Middle frontal gyrus (tissue), 1 donor: Measurements from ENCODE around the gene TRIM24.
"Not testable (repeated sequence)": the region's sequence is repeated elsewhere in the genome, so short reads cannot be mapped to it uniquely, and the experiment has no call there.

ENCODE experiments used
- DNase-seq: peaks from one replicate; pipeline ENCODE4 v3.0.0-alpha.2; 2015; ENCODE audit warnings: low spot score; ENCODE audit errors: extremely low spot score

The TRIM24 gene

DNA sequence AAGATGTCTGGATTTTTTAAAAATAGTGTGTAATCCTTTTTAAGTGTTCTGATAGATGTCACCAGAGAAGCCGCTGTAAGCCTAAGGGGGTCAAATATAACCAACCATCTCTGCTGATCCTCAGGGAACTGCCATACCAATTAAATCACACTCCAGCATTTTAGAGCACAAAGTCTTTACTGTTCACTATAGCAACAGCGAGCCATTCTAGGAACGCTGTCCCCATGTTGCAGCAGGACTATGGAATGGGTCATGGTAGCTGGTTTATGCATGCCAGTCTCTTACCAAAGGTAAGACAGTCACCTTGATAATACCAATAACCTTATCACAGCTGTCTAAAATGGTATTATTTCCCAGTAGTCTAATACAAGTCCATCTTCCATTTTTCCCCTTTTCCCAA, 33.5 kb downstream of the TRIM24 start:
- DNase-seq: no peak

DNA sequence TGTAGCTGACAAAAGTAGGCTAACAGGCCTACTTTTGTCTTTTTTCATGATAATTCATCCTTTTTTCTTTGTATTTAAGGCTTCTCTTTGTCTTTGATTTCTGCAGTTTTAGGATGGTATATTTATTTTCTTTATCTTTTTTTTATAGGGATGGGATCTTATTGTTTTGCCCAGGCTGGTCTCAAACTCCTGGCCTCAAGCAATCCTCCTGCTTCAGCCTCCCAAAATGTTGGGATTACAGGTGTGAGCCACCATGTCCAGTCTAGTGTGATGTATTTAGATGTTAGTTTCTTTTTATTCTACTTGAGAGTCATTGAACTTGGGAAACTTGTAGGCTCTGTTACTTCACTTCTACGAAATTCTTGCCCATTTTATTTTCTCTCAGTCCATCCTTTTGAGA, 35.4 kb downstream of the TRIM24 start:
- DNase-seq: no peak

DNA sequence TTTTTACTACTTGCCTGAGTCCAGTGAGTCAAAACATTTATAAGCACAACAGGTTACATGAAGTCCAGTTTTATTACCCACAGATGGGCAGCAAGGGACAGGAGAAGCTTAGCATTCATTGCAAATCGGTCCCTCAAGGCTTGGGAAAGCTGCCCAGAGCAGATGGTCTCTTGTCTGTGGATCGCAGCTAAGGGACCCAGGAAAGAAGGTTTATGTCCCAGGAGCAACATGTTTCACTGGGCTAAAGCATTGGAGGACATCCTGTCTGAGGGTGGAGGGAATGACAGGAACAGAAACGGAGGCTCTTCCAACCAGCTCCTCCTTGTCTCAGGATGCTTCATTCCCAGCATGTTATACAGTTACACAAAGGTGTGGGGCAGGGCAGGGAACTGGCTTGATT, 39.3 kb downstream of the TRIM24 start:
- no peak for DNase-seq

DNA sequence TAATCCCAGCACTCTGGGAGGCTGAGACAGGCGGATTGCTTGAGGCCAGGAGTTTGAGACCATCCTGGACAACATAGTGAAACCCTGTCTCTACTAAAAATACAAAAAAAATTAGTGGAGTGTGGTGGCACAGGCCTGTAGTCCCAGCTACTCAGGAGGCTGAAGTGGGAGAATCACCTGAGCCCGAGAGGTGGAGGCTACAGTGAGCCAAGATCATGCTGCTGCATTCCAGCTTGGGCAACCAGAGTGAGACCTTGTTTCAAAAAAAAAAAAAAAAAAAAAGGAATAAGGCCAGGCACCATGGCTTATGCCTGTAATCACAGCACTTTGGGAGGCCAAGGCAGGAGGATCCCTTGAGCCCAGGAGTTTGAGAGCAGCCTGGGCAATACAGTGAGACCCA, 40.2 kb downstream of the TRIM24 start:
- DNase-seq: not testable (repeated sequence)

DNA sequence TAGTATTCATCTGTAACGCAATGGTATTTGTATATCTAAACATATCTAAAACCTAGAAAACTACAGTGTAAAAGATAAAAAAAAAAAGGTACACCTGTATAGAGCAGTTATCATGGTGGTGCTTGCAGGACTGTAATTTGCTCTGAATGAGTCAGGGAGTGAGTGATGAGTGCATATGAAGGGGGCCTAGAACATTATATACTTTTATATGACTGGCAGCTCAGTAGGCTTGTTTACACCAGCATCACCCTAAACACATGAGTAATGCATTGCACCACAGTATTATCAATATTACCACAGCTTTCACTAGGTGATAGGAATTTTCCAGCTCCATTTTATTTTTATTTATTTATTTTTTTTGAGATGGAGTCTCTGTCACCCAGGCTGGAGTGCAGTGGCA, 40.8 kb downstream of the TRIM24 start:
- no peak for DNase-seq

DNA sequence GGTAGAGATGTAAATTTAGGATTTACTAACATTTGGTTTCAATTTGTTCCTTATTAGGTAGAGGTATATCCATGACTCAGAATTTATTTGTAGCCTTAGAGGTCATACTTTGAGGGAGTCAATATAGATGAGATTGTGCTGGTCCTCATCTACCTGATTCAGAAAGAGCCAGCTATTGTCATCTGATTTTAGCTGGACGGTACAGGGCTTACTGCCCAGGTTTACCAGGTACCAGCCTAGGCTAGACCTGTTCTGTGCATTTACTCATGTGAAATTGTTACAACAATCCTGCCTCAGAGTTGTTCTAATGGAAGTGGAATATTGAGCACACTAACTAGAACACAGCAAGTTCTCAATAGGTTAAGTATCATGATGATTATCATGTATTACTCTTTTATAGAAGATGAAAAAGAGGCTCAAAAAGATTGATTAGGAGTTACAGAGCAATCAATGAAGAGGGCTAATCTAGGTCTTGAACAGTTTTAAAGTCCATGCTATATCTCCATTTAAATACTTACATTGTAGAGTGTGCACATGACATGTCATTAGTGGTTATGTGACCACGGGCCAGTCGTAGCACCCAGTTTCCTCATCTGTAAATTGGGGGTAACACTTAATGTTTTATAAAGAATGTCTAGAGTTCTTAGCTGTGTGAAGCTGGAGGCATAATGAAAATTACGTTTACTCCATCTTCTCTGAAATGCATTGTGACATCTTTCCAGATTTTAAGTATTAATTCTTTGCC, 42.1 kb downstream of the TRIM24 start:
- DNase-seq: no peak

DNA sequence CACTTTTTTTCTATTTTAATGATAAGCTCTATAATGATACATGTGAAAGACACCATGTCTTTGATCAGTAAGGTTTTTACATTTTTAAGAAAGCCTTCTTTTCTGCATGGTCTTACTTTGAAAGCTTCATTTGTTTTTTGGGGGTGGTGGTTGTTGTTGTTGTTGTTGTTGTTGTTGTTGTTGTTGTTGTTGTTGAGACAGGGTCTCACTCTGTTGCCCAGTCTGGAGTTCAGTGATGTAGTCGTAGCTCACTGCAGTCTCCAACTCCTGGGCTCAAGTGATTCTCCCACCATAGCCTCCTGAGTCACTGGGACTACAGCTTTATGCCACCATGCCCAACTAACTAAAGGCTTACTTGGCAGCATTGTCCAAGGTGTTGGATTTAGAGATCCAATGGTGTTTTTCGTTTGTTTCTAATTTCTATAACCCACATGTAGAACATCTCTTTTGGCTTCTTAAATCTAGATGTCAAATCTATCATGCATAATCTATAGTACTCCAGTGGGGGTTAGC, 45.4 kb downstream of the TRIM24 start:
- no peak for DNase-seq

DNA sequence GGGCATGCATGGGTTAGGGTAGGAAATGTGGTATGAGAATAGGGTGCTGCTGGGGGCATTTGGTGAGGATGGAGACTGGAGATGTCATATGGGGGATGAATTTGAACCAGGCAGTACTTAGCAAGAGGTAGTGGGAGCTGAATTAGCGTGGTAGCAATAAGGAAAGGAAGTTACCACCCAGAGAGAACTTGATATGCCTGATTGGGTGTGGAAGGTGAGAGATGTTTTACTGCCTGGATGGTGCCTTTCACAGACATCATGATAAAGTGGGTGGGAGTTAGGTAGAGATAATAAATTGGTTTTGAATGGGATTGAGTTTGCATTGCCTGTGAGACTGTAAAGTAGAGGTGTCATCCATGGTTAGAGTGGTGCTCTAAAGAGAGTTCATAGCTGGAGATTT, 46.7 kb downstream of the TRIM24 start:
- DNase-seq: no peak

DNA sequence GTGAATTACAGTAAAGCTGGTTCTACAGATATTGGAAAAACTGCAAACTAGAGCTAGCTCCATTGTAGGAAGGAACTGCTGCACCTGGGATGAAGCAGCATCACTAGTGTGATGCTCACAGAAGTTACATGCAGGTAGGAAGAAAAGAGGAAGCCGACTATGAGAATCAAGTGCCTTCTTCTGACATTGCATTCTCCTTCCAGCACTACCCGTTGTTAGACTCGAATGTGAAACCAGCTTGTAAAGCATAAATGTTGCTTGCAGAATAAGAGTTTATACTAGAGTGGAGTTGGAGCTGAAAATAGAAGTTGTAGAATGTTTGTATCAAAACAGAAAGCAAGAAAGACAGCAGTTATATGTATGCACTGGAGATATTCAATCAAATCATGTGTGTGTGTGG, 49.9 kb downstream of the TRIM24 start:
- no peak for DNase-seq

DNA sequence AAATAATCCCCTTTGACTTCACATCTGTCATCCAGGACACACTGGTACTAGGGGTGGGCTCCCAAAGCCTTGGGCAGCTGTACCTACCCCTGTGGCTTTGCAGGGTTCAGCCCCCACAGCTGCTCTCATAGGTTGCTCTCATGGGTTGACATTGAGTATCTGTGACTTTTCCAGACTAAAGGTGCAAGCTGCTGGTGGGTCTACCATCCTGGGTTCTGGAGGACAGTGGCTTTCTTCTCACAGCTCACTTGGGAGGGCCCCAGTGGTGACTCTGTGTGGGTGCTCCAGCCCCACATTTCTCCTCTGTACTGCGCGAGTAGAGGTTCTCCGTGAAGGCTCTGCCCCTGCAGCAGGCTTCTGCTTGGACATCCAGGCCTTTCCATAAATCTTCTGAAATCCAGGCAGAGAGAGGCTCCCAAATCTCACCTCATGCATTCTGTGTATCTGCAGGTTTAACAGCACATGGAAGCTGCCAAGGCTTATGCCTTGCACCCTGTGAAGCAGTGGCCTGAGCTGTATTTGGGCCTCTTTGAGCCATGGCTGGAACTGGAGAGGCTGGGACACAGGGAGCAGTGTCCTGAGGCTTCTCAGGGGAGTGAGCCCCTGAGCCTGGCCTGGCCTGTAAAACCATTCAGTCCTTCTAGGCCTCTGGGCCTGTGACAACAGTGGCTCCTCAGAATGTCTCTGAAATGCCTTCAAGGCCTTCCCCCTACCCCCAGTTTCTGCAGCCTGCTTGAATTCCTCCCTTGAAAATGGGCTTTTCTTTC, 52.2 kb downstream of the TRIM24 start:
- no peak for DNase-seq

DNA sequence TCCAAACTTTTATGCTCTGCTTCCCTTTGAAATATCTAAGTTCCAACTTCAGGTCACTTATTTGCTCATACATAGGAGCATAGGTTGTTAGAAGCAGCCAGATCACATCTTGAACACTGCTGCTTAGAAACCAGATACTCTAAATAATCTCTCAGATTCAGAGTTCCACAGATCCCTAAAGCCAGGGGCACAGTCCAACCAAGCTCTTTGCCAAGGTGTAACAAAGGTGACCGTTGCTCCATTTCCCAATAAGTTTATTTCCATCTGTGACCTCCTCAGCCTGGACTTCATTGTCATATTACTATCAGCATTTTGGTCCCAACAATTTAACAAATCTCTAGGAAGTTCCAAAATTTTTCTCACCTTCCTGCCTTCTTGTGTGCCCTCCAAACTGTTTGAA, 52.8 kb downstream of the TRIM24 start:
- no peak for DNase-seq

DNA sequence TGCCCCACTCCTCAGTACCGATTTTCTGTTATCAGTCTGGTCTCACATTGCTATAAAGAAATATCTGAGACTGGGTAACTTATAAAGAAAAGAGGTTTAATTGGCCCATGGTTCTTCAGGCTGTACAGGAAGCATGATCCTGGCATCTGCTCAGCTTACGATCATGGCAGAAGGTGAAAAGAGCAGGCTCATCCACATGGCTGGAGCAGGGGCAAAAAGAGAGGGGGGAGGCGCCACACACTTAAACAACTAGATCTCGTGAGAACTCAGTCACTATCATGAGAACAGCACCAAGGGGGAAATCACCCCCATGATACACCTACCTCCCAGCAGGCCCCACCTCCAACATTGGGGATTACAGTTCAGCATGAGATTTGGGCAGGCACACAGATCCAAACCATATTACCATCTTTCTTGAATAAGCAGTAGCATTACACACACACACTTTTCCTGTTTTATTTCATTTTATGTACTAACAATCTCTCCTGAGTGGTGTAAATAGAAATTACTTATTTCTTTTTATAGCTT, 53.3 kb downstream of the TRIM24 start:
- no peak for DNase-seq

DNA sequence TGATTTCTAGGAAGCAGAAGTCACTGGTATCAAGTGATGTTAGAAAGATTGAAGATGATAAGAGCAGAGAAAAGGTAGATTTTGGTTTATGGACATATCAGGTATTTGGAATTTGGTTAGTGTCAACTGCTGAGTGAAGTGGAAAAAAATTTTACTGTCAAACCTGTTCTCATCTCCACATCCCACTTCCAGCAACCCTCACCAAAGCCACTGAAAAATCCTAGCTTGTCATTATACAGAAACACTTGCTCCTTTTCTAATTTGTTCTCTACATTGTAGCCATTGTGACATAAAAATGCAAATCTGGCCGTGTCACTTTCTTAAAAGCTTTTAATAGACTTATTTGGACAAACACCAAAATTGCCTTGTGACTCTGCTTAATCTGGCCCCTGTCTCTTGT, 54.0 kb downstream of the TRIM24 start:
- DNase-seq: no peak

DNA sequence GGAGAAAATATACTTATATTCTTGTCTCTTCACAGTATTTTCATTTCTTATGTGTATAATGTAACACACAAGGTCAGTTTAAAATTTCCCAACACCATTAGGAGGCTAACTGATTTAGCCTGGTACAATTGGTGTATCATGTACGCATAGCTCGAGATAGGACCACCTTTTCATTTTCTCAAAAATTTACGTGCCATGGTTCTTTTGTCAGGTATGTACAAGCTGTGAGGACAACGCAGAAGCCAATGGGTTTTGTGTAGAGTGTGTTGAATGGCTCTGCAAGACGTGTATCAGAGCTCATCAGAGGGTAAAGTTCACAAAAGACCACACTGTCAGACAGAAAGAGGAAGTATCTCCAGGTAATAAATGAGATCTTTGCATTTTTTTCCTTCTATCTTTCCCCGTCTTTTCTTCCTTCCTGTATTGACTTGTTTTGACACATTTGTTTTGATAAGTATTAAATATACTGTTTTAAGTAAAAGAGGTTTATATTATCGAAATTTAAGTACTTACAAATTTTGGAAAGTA, 55.0 kb downstream of the TRIM24 start:
- DNase-seq: no peak

DNA sequence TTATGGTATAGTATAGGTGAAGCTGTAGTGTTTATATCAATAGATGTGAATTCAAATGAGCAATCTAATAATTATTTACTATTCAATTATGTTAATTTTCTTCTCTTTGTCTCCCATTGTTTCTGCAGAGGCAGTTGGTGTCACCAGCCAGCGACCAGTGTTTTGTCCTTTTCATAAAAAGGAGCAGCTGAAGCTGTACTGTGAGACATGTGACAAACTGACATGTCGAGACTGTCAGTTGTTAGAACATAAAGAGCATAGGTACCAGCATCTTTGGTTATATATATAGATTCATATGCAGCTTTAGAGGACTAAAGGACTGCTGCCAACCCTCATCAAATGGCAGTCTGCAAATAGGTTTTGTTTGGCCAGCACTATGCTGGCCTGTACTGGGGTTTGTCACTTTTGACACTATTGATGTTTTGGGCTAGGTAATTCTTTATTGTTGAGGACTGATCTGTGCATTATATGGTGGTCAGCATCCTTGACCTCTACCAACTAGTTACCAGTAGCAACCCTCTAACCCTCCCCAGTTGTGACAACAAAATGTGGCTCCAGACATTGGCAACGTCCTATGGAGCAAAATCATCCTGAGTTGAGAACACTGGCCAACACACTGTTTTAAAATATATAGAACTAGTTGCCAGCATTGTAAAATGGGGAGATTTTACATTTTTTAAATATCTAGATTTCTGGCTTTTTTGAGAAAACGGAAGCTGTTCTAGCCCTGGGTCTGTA, 59.2 kb downstream of the TRIM24 start:
- DNase-seq: no peak

DNA sequence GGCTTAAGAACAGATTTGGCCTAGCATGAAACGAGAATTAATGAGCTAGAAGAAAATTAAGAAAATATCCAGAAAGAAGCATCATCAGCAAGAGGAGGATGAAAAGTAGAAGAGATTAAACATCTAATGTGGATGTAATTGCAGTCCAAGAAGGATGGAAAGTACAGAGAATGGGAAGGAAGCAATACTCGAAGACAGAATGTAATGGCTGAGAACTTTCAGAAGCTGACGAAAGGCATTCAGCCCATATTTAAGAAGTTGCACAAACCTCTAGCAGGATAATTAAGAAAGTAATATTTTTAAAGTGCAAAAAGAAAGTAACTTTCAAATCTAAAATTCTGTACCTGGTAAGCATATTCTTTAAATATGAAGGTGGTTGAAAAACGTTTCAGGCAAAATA, 60.7 kb downstream of the TRIM24 start:
- no peak for DNase-seq

DNA sequence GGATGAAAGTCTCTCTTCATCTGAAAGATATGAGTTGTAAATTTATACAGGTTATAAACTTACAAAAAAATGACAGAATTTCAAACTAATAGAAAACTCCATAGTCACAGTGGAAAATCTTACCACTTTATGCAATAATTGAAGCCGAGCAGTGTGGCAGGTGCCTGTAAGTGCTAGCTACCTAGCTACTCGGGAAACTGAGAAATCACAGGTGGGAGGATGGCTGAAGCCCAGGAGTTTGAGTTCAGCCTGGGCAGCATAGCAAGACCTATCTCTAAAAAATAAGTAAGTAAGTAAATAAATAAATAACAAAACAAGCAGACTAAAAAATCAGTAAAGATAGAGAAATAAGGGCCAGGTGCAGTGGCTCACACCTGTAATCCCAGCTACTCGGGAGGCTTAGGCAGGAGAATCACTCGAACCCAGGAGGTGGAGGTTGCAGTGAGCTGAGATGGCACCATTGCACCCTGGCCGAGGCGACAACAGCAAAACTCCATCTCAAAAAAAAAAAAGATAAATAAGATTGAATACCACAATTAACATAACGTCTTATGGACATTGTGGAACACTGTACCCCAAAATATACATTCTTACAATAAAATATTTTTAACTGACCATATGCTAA, 61.9 kb downstream of the TRIM24 start:
- DNase-seq: no peak

DNA sequence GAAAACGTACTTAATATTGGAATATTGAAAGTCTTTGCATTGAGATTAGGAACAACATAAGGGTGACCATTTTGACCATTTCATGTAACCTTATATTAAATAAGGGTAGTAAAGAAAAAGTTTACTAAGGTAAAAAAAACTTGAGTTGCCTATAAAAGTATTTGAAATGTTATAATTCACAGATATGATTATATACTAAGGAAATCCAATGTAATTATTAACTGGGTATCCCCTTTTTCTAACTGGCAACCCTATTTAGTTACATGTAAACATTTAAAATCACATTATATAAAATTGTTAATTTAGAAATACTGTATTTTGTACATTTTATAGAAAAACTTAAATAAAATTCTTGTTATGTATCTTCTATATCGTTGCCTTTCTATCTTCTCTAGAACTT, 64.2 kb downstream of the TRIM24 start:
- no peak for DNase-seq

DNA sequence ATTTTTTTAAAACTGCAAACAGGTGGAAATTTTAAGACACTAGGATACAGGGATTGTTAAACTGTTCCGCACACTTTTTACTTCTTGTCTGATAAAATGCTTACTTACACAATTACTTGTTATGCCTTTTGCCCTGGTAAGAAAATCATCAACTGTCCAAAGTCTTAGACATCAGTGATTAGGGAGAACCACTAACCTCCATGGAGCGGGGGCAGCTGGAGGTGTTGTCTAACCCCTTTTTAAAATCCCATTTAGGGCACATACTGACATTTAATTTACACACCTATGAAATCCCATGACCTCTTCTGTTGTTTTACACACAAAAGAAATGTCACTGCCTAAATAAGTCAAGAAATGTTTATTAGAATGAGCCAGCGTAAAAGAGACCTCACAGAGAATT, 65.7 kb downstream of the TRIM24 start:
- no peak for DNase-seq

DNA sequence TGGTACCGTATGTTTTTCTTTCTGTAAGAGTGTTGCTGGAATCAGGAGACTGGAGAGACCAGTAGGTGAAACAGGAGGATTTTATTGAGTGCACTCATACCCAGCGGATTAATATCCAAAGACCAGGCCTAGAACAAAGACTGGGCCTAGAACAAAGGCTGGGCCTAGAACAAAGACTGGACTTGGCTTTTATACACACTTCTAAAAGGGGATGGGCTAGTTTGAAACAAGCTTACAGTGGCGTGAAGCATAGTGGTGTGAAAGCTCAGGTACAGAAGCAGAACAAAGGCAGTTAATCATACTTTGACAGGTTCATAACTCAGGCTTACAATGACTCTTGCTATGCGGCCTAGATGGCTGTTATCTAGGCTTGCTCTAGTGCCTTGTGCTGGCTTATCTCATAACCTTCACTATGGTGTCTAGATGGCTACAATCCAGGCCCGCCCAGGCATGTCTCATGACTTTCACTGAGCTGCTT, 67.7 kb downstream of the TRIM24 start:
- DNase-seq: no peak

DNA sequence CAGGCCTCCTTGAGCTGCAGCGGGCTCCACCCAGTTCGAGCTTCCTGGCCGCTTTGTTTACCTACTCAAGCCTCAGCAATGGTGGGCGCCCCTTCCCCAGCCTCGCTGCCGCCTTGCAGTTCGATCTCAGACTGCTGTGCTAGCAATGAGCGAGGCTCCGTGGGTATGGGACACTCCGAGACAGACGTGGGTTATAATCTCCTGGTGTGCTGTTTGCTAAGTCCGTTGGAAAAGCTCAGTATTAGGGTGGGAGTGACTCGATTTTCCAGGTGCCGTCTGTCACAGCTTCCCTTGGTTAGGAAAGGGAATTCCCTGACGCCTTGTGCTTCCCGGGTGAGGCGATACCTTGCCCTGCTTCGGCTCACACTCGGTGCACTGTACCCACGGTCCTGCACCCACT, 76.8 kb downstream of the TRIM24 start:
- not testable (repeated sequence) for DNase-seq
